ENCODE data around the gene MCHR1.

GRCh38 chr22:40720538-40721256 is 41.4 kb downstream of the MCHR1 start:
- TF ChIP-seq CTCF (conservative IDR thresholded peaks at IDR 0.05 in 1 of 2, IDR thresholded peaks at IDR 0.05 in 1 of 2; ENCODE audit: low read depth in 1 of 2, low read length in 2 of 2), result no peak
- no peak for TF ChIP-seq EZH2 (IDR thresholded peaks at IDR 0.05; ENCODE audit: low read length, missing control alignments)

All from fibroblast of lung (primary cell).